Measurements from ENCODE around the gene GNS.
"Not testable (repeated sequence)": the region's sequence is repeated elsewhere in the genome, so short reads cannot be mapped to it uniquely, and the experiment has no call there.

GNS gene

GRCh38 chr12:64699504-64700115 lies 59.6 kb downstream of the GNS start:
- DNase-seq, result no peak

- DNase-seq, result peak in 1 of 51 donors; percentile 19
Observed at GRCh38 chr12:64696080-64696741, 63.0 kb downstream of the GNS start.

GRCh38 chr12:64695550-64695949 lies 63.7 kb downstream of the GNS start:
- DNase-seq, result no peak

- DNase-seq, result no peak
Observed at GRCh38 chr12:64694130-64695040, 64.8 kb downstream of the GNS start.

GRCh38 chr12:64691795-64692583 lies 67.2 kb downstream of the GNS start:
- DNase-seq, result no peak

- no peak for DNase-seq
Observed at GRCh38 chr12:64691227-64691794, 67.9 kb downstream of the GNS start.

- DNase-seq, result not testable (repeated sequence)
Observed at GRCh38 chr12:64690236-64690635, 69.0 kb downstream of the GNS start.

- no peak for DNase-seq
Observed at GRCh38 chr12:64688715-64689114, 70.5 kb downstream of the GNS start.

GRCh38 chr12:64688219-64688618 lies 71.0 kb downstream of the GNS start:
- no peak for DNase-seq

GRCh38 chr12:64687816-64688215 lies 71.4 kb downstream of the GNS start:
- no peak for DNase-seq

- DNase-seq, result no peak
Observed at GRCh38 chr12:64685605-64686004, 73.6 kb downstream of the GNS start.

- DNase-seq, result no peak
Observed at GRCh38 chr12:64685050-64685449, 74.2 kb downstream of the GNS start.

GRCh38 chr12:64683816-64684543 lies 75.2 kb downstream of the GNS start:
- DNase-seq, result no peak

GRCh38 chr12:64682572-64683277 lies 76.5 kb downstream of the GNS start:
- peak in 2 of 51 donors; percentile 1 to 3 for DNase-seq

- no peak for DNase-seq
Observed at GRCh38 chr12:64681200-64682052, 77.8 kb downstream of the GNS start.

- no peak for DNase-seq
Observed at GRCh38 chr12:64680235-64680634, 79.0 kb downstream of the GNS start.

GRCh38 chr12:64679487-64680001 lies 79.7 kb downstream of the GNS start:
- peak in 12 of 51 donors; percentile 4 to 45 (median 19) for DNase-seq

GRCh38 chr12:64678835-64679234 lies 80.4 kb downstream of the GNS start:
- DNase-seq, result no peak

GRCh38 chr12:64678248-64678647 lies 81.0 kb downstream of the GNS start:
- DNase-seq, result no peak
